GM21423 (cell line): ENCODE results near the gene CPNE4.

Experiments used
- ATAC-seq: cut with Tn5 transposase; IDR thresholded peaks from one replicate; pipeline ENCODE4 v1.9.1; 2021; ENCODE audit warnings: mild to moderate bottlenecking, moderate library complexity; ENCODE audit not compliant: unreplicated experiment

CPNE4 gene

GRCh38 chr3:131747466-131747865, 287.3 kb downstream of the CPNE4 start:
- ATAC-seq = no peak

- ATAC-seq = no peak
Measured at GRCh38 chr3:131744765-131745164, 290.0 kb downstream of the CPNE4 start.

GRCh38 chr3:131743126-131743525, 291.7 kb downstream of the CPNE4 start:
- no peak for ATAC-seq

- no peak for ATAC-seq
Measured at GRCh38 chr3:131739211-131739610, 295.6 kb downstream of the CPNE4 start.

- no peak for ATAC-seq
Measured at GRCh38 chr3:131738095-131738494, 296.7 kb downstream of the CPNE4 start.

GRCh38 chr3:131735544-131735943, 299.3 kb downstream of the CPNE4 start:
- no peak for ATAC-seq

- ATAC-seq = no peak
Measured at GRCh38 chr3:131735116-131735515, 299.7 kb downstream of the CPNE4 start.

- no peak for ATAC-seq
Measured at GRCh38 chr3:131733086-131733841, 301.6 kb downstream of the CPNE4 start.

- ATAC-seq = no peak
Measured at GRCh38 chr3:131731709-131732108, 303.1 kb downstream of the CPNE4 start.

- ATAC-seq = no peak
Measured at GRCh38 chr3:131730581-131730980, 304.2 kb downstream of the CPNE4 start.

GRCh38 chr3:131729643-131730017, 305.2 kb downstream of the CPNE4 start:
- no peak for ATAC-seq

GRCh38 chr3:131728898-131729642, 305.7 kb downstream of the CPNE4 start:
- no peak for ATAC-seq

- ATAC-seq = no peak
Measured at GRCh38 chr3:131725414-131725813, 309.4 kb downstream of the CPNE4 start.

- ATAC-seq = no peak
Measured at GRCh38 chr3:131723343-131723742, 311.5 kb downstream of the CPNE4 start.

- no peak for ATAC-seq
Measured at GRCh38 chr3:131717493-131717892, 317.3 kb downstream of the CPNE4 start.

- ATAC-seq = no peak
Measured at GRCh38 chr3:131716943-131717342, 317.9 kb downstream of the CPNE4 start.

- no peak for ATAC-seq
Measured at GRCh38 chr3:131716007-131716406, 318.8 kb downstream of the CPNE4 start.

GRCh38 chr3:131714585-131715220, 320.1 kb downstream of the CPNE4 start:
- ATAC-seq = peak; percentile 88

GRCh38 chr3:131713416-131714123, 321.2 kb downstream of the CPNE4 start:
- no peak for ATAC-seq

GRCh38 chr3:131712662-131713061, 322.2 kb downstream of the CPNE4 start:
- no peak for ATAC-seq

- no peak for ATAC-seq
Measured at GRCh38 chr3:131711114-131711768, 323.6 kb downstream of the CPNE4 start.
